ENCODE measurements around the gene CCL7. TPM values are rescaled to one million over a fixed set of nuclear protein-coding genes. Genes with fewer than 3 reads are reported as not detected.

CCL7 gene
- total RNA-seq, 2 experiments from 2014 or later: not detected

GRCh38 chr17:34249478-34249877, 20.5 kb upstream of the CCL7 start:
- intact Hi-C loops (cut with micrococcal nuclease): no loop called here
- H3K27me3 Mint-ChIP-seq: peaks cover 25% of the 10 kb centered on the region
- DNase-seq: no peak
- ChIA-PET CTCF (interaction anchor here (0.7 to 1.1 kb wide), 2 partner anchors 49 to 112 kb away, joined by 3 to 4 read pairs; no protein-coding TSS in a partner anchor), POLR2A (no interaction called here)
- no peak overlapping the region for H3K27ac Mint-ChIP-seq
- no peaks in the 10 kb centered on the region for H3K36me3 Mint-ChIP-seq
- H3K4me3 Mint-ChIP-seq: no peak overlapping the region
- H3K9me3 Mint-ChIP-seq: no peaks in the 10 kb centered on the region
- H3K4me1 Mint-ChIP-seq (ENCODE audit: low read depth): peaks cover 2% of the 10 kb centered on the region

- H3K9me3 Mint-ChIP-seq: no peaks in the 10 kb centered on the region
- H3K4me1 Mint-ChIP-seq (ENCODE audit: low read depth): peaks cover 2% of the 10 kb centered on the region
- no peaks in the 10 kb centered on the region for H3K36me3 Mint-ChIP-seq
- POLR2A ChIA-PET: no interaction called here
- CTCF ChIA-PET: no interaction called here
- H3K4me3 Mint-ChIP-seq: no peak overlapping the region
- no peak for DNase-seq
- intact Hi-C loops (cut with micrococcal nuclease): no loop called here
- H3K27ac Mint-ChIP-seq: no peak overlapping the region
- peaks cover 35% of the 10 kb centered on the region for H3K27me3 Mint-ChIP-seq
These were observed 18.8 kb upstream of the CCL7 start for GRCh38 chr17:34251186-34251585.

GRCh38 chr17:34252095-34252443, 18.0 kb upstream of the CCL7 start:
- no peaks in the 10 kb centered on the region for H3K36me3 Mint-ChIP-seq
- H3K9me3 Mint-ChIP-seq: no peaks in the 10 kb centered on the region
- CTCF ChIA-PET: interaction anchor here (1.1 to 1.7 kb wide), 4 partner anchors 48 to 110 kb away, joined by 3 to 6 read pairs (median 4); no protein-coding TSS in a partner anchor
- no peak overlapping the region for H3K27ac Mint-ChIP-seq
- peaks cover 34% of the 10 kb centered on the region for H3K27me3 Mint-ChIP-seq
- POLR2A ChIA-PET: no interaction called here
- intact Hi-C loops (cut with micrococcal nuclease): no loop called here
- H3K4me3 Mint-ChIP-seq: no peak overlapping the region
- DNase-seq: no peak
- H3K4me1 Mint-ChIP-seq (ENCODE audit: low read depth): peaks cover 2% of the 10 kb centered on the region

GRCh38 chr17:34252444-34253138, 17.4 kb upstream of the CCL7 start:
- H3K27ac Mint-ChIP-seq: no peak overlapping the region
- no peaks in the 10 kb centered on the region for H3K9me3 Mint-ChIP-seq
- H3K36me3 Mint-ChIP-seq: no peaks in the 10 kb centered on the region
- intact Hi-C loops (cut with micrococcal nuclease): no loop called here
- CTCF ChIA-PET: interaction anchor here (1.1 to 1.7 kb wide), 4 partner anchors 49 to 109 kb away, joined by 3 to 6 read pairs (median 4); no protein-coding TSS in a partner anchor
- H3K4me3 Mint-ChIP-seq: no peak overlapping the region
- peaks cover 2% of the 10 kb centered on the region for H3K4me1 Mint-ChIP-seq (ENCODE audit: low read depth)
- H3K27me3 Mint-ChIP-seq: peaks cover 37% of the 10 kb centered on the region
- POLR2A ChIA-PET: no interaction called here
- DNase-seq: no peak

- intact Hi-C loops (cut with micrococcal nuclease): no loop called here
- Mint-ChIP-seq H3K4me3 (no peak overlapping the region), H3K27me3 (peaks cover 35% of the 10 kb centered on the region), H3K27ac (no peak overlapping the region), H3K9me3 (no peaks in the 10 kb centered on the region), H3K36me3 (no peaks in the 10 kb centered on the region), H3K4me1 (ENCODE audit: low read depth) (peaks cover 2% of the 10 kb centered on the region)
- POLR2A ChIA-PET: no interaction called here
- DNase-seq: no peak
- CTCF ChIA-PET: interaction anchor here (1.4 to 1.7 kb wide), 2 partner anchors 52 to 109 kb away, joined by 5 to 6 read pairs; no protein-coding TSS in a partner anchor
These were observed 16.9 kb upstream of the CCL7 start for GRCh38 chr17:34253139-34253525.

GRCh38 chr17:34254146-34254545, 15.9 kb upstream of the CCL7 start:
- no peaks in the 10 kb centered on the region for H3K36me3 Mint-ChIP-seq
- no peak overlapping the region for H3K27ac Mint-ChIP-seq
- DNase-seq: no peak
- no peak overlapping the region for H3K4me3 Mint-ChIP-seq
- H3K9me3 Mint-ChIP-seq: no peaks in the 10 kb centered on the region
- ChIA-PET CTCF (no interaction called here), POLR2A (no interaction called here)
- intact Hi-C loops (cut with micrococcal nuclease): no loop called here
- H3K27me3 Mint-ChIP-seq: peaks cover 41% of the 10 kb centered on the region
- peaks cover 2% of the 10 kb centered on the region for H3K4me1 Mint-ChIP-seq (ENCODE audit: low read depth)

GRCh38 chr17:34254651-34255380, 15.2 kb upstream of the CCL7 start, which contains the start of gene CCL2:
CCL2 (plus strand) TSS chr17:34255285; CDS start chr17:34255350, 65 bp downstream.
- Mint-ChIP-seq H3K4me3 (no peak within 1 kb of the TSS), H3K27ac (no peak within 1 kb of the TSS), H3K36me3 (no peaks in the 10 kb centered on the region), H3K27me3 (peaks cover 44% of the 10 kb centered on the region), H3K9me3 (no peaks in the 10 kb centered on the region), H3K4me1 (ENCODE audit: low read depth) (peaks cover 2% of the 10 kb centered on the region)
- ChIA-PET POLR2A (no interaction called here), CTCF (interaction anchor here (1.2 kb wide), 1 partner anchor 54 kb away, joined by 3 read pairs; no protein-coding TSS in a partner anchor)
- intact Hi-C loops (cut with micrococcal nuclease): no loop called here
- DNase-seq: no peak

GRCh38 chr17:34255381-34255732, 14.7 kb upstream of the CCL7 start:
- DNase-seq: no peak
- POLR2A ChIA-PET: no interaction called here
- Mint-ChIP-seq H3K4me1 (ENCODE audit: low read depth) (peaks cover 2% of the 10 kb centered on the region), H3K36me3 (no peaks in the 10 kb centered on the region), H3K27me3 (peaks cover 48% of the 10 kb centered on the region), H3K4me3 (no peak overlapping the region), H3K27ac (no peak overlapping the region), H3K9me3 (no peaks in the 10 kb centered on the region)
- intact Hi-C loops (cut with micrococcal nuclease): no loop called here
- CTCF ChIA-PET: interaction anchor here (0.8 to 1.2 kb wide), 2 partner anchors 54 to 106 kb away, joined by 3 to 4 read pairs; no protein-coding TSS in a partner anchor

- POLR2A ChIA-PET: no interaction called here
- intact Hi-C loops (cut with micrococcal nuclease): no loop called here
- no peaks in the 10 kb centered on the region for H3K36me3 Mint-ChIP-seq
- H3K27ac Mint-ChIP-seq: no peak overlapping the region
- peaks cover 2% of the 10 kb centered on the region for H3K4me1 Mint-ChIP-seq (ENCODE audit: low read depth)
- no peaks in the 10 kb centered on the region for H3K9me3 Mint-ChIP-seq
- H3K4me3 Mint-ChIP-seq: no peak overlapping the region
- DNase-seq: no peak
- peaks cover 52% of the 10 kb centered on the region for H3K27me3 Mint-ChIP-seq
- CTCF ChIA-PET: interaction anchor here (0.8 to 1.5 kb wide), 3 partner anchors 55 to 106 kb away, joined by 3 to 4 read pairs (median 3); no protein-coding TSS in a partner anchor
These were observed 14.2 kb upstream of the CCL7 start for GRCh38 chr17:34255841-34256240.

GRCh38 chr17:34257299-34257985, 12.6 kb upstream of the CCL7 start:
- no peak for DNase-seq
- no peak overlapping the region for H3K27ac Mint-ChIP-seq
- no peak overlapping the region for H3K4me3 Mint-ChIP-seq
- ChIA-PET CTCF (interaction anchor here (1.5 kb wide), 1 partner anchor 86 kb away, joined by 3 read pairs; no protein-coding TSS in a partner anchor), POLR2A (no interaction called here)
- no peaks in the 10 kb centered on the region for H3K36me3 Mint-ChIP-seq
- H3K4me1 Mint-ChIP-seq (ENCODE audit: low read depth): peaks cover 2% of the 10 kb centered on the region
- peaks cover 55% of the 10 kb centered on the region for H3K27me3 Mint-ChIP-seq
- H3K9me3 Mint-ChIP-seq: no peaks in the 10 kb centered on the region
- intact Hi-C loops (cut with micrococcal nuclease): no loop called here

- no peak for DNase-seq
- ChIA-PET POLR2A (no interaction called here), CTCF (no interaction called here)
- Mint-ChIP-seq H3K27ac (no peak overlapping the region), H3K4me1 (ENCODE audit: low read depth) (no peaks in the 10 kb centered on the region), H3K36me3 (no peaks in the 10 kb centered on the region), H3K4me3 (no peak overlapping the region), H3K9me3 (no peaks in the 10 kb centered on the region), H3K27me3 (peaks cover 51% of the 10 kb centered on the region)
- intact Hi-C loops (cut with micrococcal nuclease): no loop called here
These were observed 12.1 kb upstream of the CCL7 start for GRCh38 chr17:34257986-34258326.

- no peak overlapping the region for H3K4me3 Mint-ChIP-seq
- POLR2A ChIA-PET: no interaction called here
- no peaks in the 10 kb centered on the region for H3K36me3 Mint-ChIP-seq
- no peaks in the 10 kb centered on the region for H3K9me3 Mint-ChIP-seq
- no peaks in the 10 kb centered on the region for H3K4me1 Mint-ChIP-seq (ENCODE audit: low read depth)
- DNase-seq: no peak
- intact Hi-C loops (cut with micrococcal nuclease): no loop called here
- H3K27me3 Mint-ChIP-seq: peaks cover 46% of the 10 kb centered on the region
- H3K27ac Mint-ChIP-seq: no peak overlapping the region
- CTCF ChIA-PET: no interaction called here
These were observed 10.9 kb upstream of the CCL7 start for GRCh38 chr17:34259146-34259545.

Measured in activated CD4-positive, alpha-beta memory T cell treated with anti-CD3 and anti-CD28 coated beads for 36 hours (primary cell).